DOHH2 (cell line): ENCODE results near the gene SLC36A2.

Experiments used
- H3F3A ChIP-seq: fragments of 200-600 bp; sonication (generic), shearing (Covaris generic); 2 replicates; pipeline ENCODE4 v1.6.0; 2016; ENCODE audit warnings: antibody characterized with exemption, mild to moderate bottlenecking; ENCODE audit not compliant: control insufficient read depth, insufficient read depth
- H3K27ac ChIP-seq: fragments of 200-600 bp; sonication (generic); 2 replicates; pipeline ENCODE4 v1.5.1; 2014; ENCODE audit warnings: low read depth, mild to moderate bottlenecking, low read length, moderate library complexity
- H3K27me3 ChIP-seq: fragments of 200-600 bp; sonication (generic); 2 replicates; pipeline ENCODE4 v1.6.1; 2014; ENCODE audit warnings: mild to moderate bottlenecking, low read length, mixed read lengths; ENCODE audit not compliant: control insufficient read depth
- H3K36me3 ChIP-seq: fragments of 200-600 bp; sonication (generic); 2 replicates; pipeline ENCODE4 v1.6.1; 2014; ENCODE audit warnings: mild to moderate bottlenecking, low read length, moderate library complexity, mixed read lengths; ENCODE audit not compliant: control insufficient read depth
- H3K4me1 ChIP-seq: fragments of 200-600 bp; sonication (generic); 2 replicates; pipeline ENCODE4 v1.6.1; 2014; ENCODE audit warnings: mild to moderate bottlenecking, low read length, mixed read lengths; ENCODE audit not compliant: control insufficient read depth
- H3K4me2 ChIP-seq: fragments of 200-600 bp; sonication (generic); 2 replicates; pipeline ENCODE4 v1.6.0; 2014; ENCODE audit warnings: mild to moderate bottlenecking, low read length, moderate library complexity
- H3K4me3 ChIP-seq: fragments of 200-600 bp; sonication (generic); 2 replicates; pipeline ENCODE4 v1.5.1; 2014; ENCODE audit warnings: mild to moderate bottlenecking, low read length, mixed read lengths
- H3K79me2 ChIP-seq: fragments of 200-600 bp; sonication (generic); 2 replicates; pipeline ENCODE4 v1.6.1; 2014; ENCODE audit warnings: mild to moderate bottlenecking, low read length, mixed read lengths; ENCODE audit not compliant: control insufficient read depth
- H3K9me2 ChIP-seq: fragments of 200-600 bp; sonication (generic); replicated peaks from 2 replicates; pipeline ENCODE4 v1.6.1; 2014; ENCODE audit warnings: mild to moderate bottlenecking, low read length, mixed read lengths; ENCODE audit not compliant: control insufficient read depth
- H3K9me3 ChIP-seq: fragments of 200-600 bp; sonication (generic); 2 replicates; pipeline ENCODE4 v1.6.1; 2014; ENCODE audit warnings: antibody characterized with exemption, low read length, mixed read lengths; ENCODE audit not compliant: control insufficient read depth, insufficient read depth
- H4K20me1 ChIP-seq: fragments of 200-600 bp; sonication (generic); 2 replicates; pipeline ENCODE4 v1.6.0; 2014; ENCODE audit warnings: low read depth, mild to moderate bottlenecking, antibody characterized with exemption, low read length, moderate library complexity; ENCODE audit not compliant: control insufficient read depth, insufficient read depth
- EZH2phosphoT487 ChIP-seq: fragments of 200-600 bp; sonication (generic); IDR thresholded peaks from 2 replicates; pipeline ENCODE4 v1.6.1; 2017; ENCODE audit warnings: borderline replicate concordance, mild to moderate bottlenecking, antibody characterized with exemption, low read length, moderate library complexity, mixed read lengths
- TF ChIP-seq, protein P1 (sequence below): fragments of 200-600 bp; sonication (generic); IDR thresholded peaks from one replicate; pipeline ENCODE4 v1.5.1; 2014; ENCODE audit warnings: antibody characterized with exemption, mild to moderate bottlenecking, low read depth, low read length; ENCODE audit not compliant: poor library complexity, severe bottlenecking

The SLC36A2 gene

DNA sequence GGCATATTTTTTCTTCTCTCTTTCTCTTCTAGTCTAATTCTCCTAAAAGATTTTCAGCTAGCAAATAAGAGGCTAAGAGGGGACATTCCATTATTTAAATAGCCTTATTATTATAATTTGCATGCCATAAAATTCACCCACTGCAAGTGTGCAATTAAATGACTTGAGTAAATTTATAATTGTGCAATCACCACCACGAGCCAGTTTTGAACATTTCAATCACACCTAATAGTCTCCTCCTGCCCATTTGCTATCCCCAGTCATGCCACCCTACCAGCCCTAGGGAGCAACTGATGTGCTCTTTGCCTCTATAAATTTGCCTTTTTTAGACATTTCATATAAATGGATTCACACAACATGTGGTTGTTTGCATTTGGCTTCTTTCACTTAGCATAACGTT lies 12.0 kb upstream of the SLC36A2 start:
- Histone ChIP-seq H3K4me3 (no peak overlapping the region), H3K27ac (no peak overlapping the region), H3K79me2 (no peaks in the 10 kb centered on the region), H3K27me3 (no peaks in the 10 kb centered on the region), H3F3A (no peaks in the 10 kb centered on the region), H3K36me3 (no peaks in the 10 kb centered on the region), H3K4me1 (no peaks in the 10 kb centered on the region), H4K20me1 (no peaks in the 10 kb centered on the region), H3K4me2 (no peak overlapping the region), H3K9me3 (peaks cover 2% of the 10 kb centered on the region; the same call in 1 of the 2 replicates), H3K9me2 (no peaks in the 10 kb centered on the region)
- no peak for TF ChIP-seq EZH2phosphoT487
- TF ChIP-seq, protein P1, sequence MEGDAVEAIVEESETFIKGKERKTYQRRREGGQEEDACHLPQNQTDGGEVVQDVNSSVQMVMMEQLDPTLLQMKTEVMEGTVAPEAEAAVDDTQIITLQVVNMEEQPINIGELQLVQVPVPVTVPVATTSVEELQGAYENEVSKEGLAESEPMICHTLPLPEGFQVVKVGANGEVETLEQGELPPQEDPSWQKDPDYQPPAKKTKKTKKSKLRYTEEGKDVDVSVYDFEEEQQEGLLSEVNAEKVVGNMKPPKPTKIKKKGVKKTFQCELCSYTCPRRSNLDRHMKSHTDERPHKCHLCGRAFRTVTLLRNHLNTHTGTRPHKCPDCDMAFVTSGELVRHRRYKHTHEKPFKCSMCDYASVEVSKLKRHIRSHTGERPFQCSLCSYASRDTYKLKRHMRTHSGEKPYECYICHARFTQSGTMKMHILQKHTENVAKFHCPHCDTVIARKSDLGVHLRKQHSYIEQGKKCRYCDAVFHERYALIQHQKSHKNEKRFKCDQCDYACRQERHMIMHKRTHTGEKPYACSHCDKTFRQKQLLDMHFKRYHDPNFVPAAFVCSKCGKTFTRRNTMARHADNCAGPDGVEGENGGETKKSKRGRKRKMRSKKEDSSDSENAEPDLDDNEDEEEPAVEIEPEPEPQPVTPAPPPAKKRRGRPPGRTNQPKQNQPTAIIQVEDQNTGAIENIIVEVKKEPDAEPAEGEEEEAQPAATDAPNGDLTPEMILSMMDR, result no peak

DNA sequence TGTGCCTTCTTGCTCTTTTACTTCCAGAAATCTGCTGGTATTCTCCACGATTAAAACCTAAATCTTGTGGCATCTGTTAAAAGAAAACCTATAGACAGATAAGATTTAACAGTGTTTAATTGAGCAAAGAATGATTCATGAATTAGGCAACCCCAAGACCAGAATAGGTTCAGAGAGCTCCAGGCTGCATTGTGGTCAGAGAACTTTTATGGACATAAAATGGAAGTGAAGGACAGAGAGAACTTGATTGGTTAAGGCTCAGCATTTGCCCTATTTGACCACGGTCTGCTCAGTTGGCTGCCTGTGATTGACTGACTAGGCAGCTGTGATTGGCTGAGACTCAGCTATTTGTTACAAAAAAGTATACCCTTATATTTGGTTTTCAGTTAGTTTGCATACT lies 10.4 kb upstream of the SLC36A2 start:
- Histone ChIP-seq H3K4me3 (no peak overlapping the region), H3F3A (no peaks in the 10 kb centered on the region), H3K27ac (no peak overlapping the region), H3K4me1 (no peaks in the 10 kb centered on the region), H3K9me3 (peaks cover 2% of the 10 kb centered on the region; the same call in 1 of the 2 replicates), H3K36me3 (no peaks in the 10 kb centered on the region), H3K79me2 (no peaks in the 10 kb centered on the region), H3K27me3 (no peaks in the 10 kb centered on the region), H3K9me2 (no peaks in the 10 kb centered on the region), H4K20me1 (no peaks in the 10 kb centered on the region), H3K4me2 (no peak overlapping the region)
- TF ChIP-seq EZH2phosphoT487, result no peak
- TF ChIP-seq, protein P1, result no peak

DNA sequence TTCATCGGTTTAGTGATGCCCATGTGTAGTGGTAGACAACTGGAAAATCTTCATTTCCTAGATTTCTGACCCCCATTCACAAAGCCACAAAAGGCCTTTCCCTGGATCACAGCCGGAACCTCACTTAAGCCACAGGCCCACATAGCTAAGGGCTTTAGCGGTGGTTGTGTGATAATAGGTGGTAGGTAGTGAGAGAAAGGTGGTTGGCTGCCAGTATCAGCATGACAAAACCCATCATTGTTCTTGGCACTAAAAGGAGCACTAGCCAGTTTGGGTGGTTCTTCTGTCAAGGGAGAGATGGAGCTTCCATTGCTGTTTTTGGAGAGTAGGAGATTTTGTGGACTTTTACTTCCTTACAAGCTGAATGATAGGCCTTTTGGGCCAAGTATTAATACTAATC lies 9.7 kb upstream of the SLC36A2 start:
- Histone ChIP-seq H3K27ac (no peak overlapping the region), H3K4me1 (no peaks in the 10 kb centered on the region), H3K27me3 (no peaks in the 10 kb centered on the region), H3F3A (no peaks in the 10 kb centered on the region), H3K79me2 (no peaks in the 10 kb centered on the region), H3K9me2 (no peaks in the 10 kb centered on the region), H3K36me3 (no peaks in the 10 kb centered on the region), H3K4me3 (no peak overlapping the region), H4K20me1 (no peaks in the 10 kb centered on the region), H3K4me2 (no peak overlapping the region), H3K9me3 (peaks cover 2% of the 10 kb centered on the region; the same call in 1 of the 2 replicates)
- no peak for TF ChIP-seq EZH2phosphoT487
- TF ChIP-seq, protein P1, result no peak

DNA sequence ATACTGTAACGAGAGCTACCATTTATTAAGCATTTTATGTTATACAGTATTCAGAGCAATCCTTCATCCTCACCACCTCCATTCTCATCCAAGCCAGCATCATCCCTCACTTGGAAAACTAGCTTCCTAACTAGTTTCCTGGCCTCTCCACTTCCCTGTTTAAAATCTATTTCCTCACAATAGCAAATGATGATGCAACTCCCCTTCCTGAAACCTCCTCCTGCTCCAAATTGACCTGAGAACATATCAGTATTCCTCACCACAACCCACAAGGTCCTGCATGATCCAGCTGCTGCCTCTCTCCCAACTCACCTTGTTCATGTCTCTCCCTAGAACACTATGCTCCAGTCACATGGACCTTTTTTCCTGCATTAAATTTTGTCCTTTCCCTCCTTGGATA lies 4.3 kb upstream of the SLC36A2 start:
- H3K27ac ChIP-seq, result no peak overlapping the region
- H3K4me1 ChIP-seq, result no peaks in the 10 kb centered on the region
- TF ChIP-seq EZH2phosphoT487, result no peak
- TF ChIP-seq, protein P1, result no peak
- H3K9me2 ChIP-seq, result no peaks in the 10 kb centered on the region
- no peaks in the 10 kb centered on the region for H3K36me3 ChIP-seq
- no peak overlapping the region for H3K4me3 ChIP-seq
- H3K9me3 ChIP-seq, result no peaks in the 10 kb centered on the region
- H3K27me3 ChIP-seq, result peaks cover 15% of the 10 kb centered on the region
- no peak overlapping the region for H3K4me2 ChIP-seq
- H3F3A ChIP-seq, result no peaks in the 10 kb centered on the region
- no peaks in the 10 kb centered on the region for H3K79me2 ChIP-seq
- no peaks in the 10 kb centered on the region for H4K20me1 ChIP-seq
